Measurements from ENCODE around the gene DHRS9. TPM values are rescaled to one million over a fixed set of nuclear protein-coding genes. Genes with fewer than 3 reads are reported as not detected.

The DHRS9 gene
- total RNA-seq, 1 donor from 2014 or later = 6.1 TPM

GRCh38 chr2:169105476-169105875 is 36.1 kb downstream of the DHRS9 start:
- H3K27ac ChIP-seq = no peak overlapping the region
- no peaks in the 10 kb centered on the region for H3K27me3 ChIP-seq (ENCODE audit: low read depth)
- TF ChIP-seq, protein P1, sequence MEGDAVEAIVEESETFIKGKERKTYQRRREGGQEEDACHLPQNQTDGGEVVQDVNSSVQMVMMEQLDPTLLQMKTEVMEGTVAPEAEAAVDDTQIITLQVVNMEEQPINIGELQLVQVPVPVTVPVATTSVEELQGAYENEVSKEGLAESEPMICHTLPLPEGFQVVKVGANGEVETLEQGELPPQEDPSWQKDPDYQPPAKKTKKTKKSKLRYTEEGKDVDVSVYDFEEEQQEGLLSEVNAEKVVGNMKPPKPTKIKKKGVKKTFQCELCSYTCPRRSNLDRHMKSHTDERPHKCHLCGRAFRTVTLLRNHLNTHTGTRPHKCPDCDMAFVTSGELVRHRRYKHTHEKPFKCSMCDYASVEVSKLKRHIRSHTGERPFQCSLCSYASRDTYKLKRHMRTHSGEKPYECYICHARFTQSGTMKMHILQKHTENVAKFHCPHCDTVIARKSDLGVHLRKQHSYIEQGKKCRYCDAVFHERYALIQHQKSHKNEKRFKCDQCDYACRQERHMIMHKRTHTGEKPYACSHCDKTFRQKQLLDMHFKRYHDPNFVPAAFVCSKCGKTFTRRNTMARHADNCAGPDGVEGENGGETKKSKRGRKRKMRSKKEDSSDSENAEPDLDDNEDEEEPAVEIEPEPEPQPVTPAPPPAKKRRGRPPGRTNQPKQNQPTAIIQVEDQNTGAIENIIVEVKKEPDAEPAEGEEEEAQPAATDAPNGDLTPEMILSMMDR (IDR thresholded peaks at IDR 0.05) = no peak
- H3K4me3 ChIP-seq = no peak overlapping the region
- peaks cover 25% of the 10 kb centered on the region for H3K4me1 ChIP-seq
- intact Hi-C loops (cut with DNase I) = no loop called here
- H3K9me3 ChIP-seq = no peaks in the 10 kb centered on the region
- no peaks in the 10 kb centered on the region for H3K36me3 ChIP-seq
- no peak for ATAC-seq
- DNase-seq = no peak

GRCh38 chr2:169106134-169106533 is 36.8 kb downstream of the DHRS9 start:
- Histone ChIP-seq H3K9me3 (no peaks in the 10 kb centered on the region), H3K4me3 (no peak overlapping the region), H3K4me1 (peaks cover 25% of the 10 kb centered on the region), H3K27ac (no peak overlapping the region), H3K36me3 (no peaks in the 10 kb centered on the region), H3K27me3 (ENCODE audit: low read depth) (no peaks in the 10 kb centered on the region)
- TF ChIP-seq, protein P1 (IDR thresholded peaks at IDR 0.05) = no peak
- intact Hi-C loops (cut with DNase I) = no loop called here
- ATAC-seq = no peak
- no peak for DNase-seq

DNA sequence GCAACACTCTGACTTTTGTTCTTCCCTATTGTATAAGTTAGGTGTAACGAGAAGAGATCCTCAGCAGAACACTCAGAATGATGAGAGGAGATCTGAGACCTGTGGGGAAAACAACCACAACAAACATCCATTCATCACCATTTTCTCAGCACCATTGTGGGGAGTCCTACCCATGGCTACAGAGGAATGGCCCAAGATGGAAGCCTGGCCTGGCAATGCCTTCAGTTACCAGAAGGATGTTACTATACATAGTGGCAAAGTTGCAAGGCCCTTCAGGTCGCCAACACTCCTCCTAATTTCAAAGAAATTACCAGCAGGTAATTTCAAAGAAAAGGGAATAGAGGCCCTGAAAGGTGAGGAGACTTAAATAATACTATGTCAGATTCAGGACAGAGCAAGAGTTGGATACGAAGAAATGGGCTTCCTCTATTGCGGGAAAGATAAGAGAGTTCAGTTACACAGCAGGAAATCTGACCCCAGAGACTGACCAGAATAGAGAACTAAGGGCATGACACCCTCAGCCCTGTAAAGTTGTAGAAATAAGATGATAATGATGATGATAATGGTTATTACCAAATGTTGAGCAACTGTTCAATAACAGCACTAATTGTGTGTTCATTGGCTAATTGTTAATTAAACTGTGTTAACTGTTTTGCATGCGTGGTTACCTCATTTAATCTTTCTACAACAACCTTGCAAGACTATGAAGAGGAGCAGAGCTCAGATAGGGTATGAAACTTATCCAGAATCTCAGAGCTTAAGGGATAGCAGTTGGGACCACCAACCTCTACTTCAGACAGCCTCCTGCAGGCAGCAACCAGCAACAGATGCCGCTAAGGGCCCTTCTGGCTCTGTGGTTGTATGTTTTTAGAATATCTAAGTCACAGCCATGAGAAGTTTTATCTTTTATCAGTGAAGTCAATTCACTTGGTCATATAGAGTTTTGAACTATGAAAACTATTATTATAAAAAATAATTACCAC is 37.5 kb downstream of the DHRS9 start:
- DNase-seq (no peak), ATAC-seq (peak in 1 of 2 donors; percentile 43)
- no peaks in the 10 kb centered on the region for H3K27me3 ChIP-seq (ENCODE audit: low read depth)
- no peaks in the 10 kb centered on the region for H3K9me3 ChIP-seq
- peaks cover 25% of the 10 kb centered on the region for H3K4me1 ChIP-seq
- no peak overlapping the region for H3K27ac ChIP-seq
- H3K36me3 ChIP-seq = no peaks in the 10 kb centered on the region
- intact Hi-C loops (cut with DNase I) = no loop called here
- TF ChIP-seq, protein P1 (IDR thresholded peaks at IDR 0.05) = no peak
- no peak overlapping the region for H3K4me3 ChIP-seq

GRCh38 chr2:169107645-169108044 is 38.3 kb downstream of the DHRS9 start:
- H3K27ac ChIP-seq = no peak overlapping the region
- intact Hi-C loops (cut with DNase I) = no loop called here
- peaks cover 25% of the 10 kb centered on the region for H3K4me1 ChIP-seq
- no peaks in the 10 kb centered on the region for H3K27me3 ChIP-seq (ENCODE audit: low read depth)
- ATAC-seq (peak; percentile 21 to 59), DNase-seq (no peak)
- H3K4me3 ChIP-seq = no peak overlapping the region
- H3K9me3 ChIP-seq = no peaks in the 10 kb centered on the region
- H3K36me3 ChIP-seq = no peaks in the 10 kb centered on the region
- TF ChIP-seq, protein P1 (IDR thresholded peaks at IDR 0.05) = no peak

- Histone ChIP-seq H3K27ac (no peak overlapping the region), H3K27me3 (ENCODE audit: low read depth) (no peaks in the 10 kb centered on the region), H3K4me1 (peaks cover 25% of the 10 kb centered on the region), H3K9me3 (no peaks in the 10 kb centered on the region), H3K4me3 (no peak overlapping the region), H3K36me3 (no peaks in the 10 kb centered on the region)
- TF ChIP-seq, protein P1 (IDR thresholded peaks at IDR 0.05) = no peak
- DNase-seq = no peak
- peak in 1 of 2 donors; percentile 7 for ATAC-seq
- intact Hi-C loops (cut with DNase I) = no loop called here
Measured at GRCh38 chr2:169108099-169108884, 38.9 kb downstream of the DHRS9 start.

Data from lower lobe of right lung (tissue), 2 donors.